GM19467 (cell line): ENCODE measurements around the gene ZSWIM1.
"Not testable (repeated sequence)": the region's sequence is repeated elsewhere in the genome, so short reads cannot be mapped to it uniquely, and the experiment has no call there.

ENCODE experiments used
- ATAC-seq: cut with Tn5 transposase; IDR thresholded peaks from one replicate; pipeline ENCODE4 v1.9.1; 2021; ENCODE audit warnings: mild to moderate bottlenecking, moderate library complexity; ENCODE audit not compliant: unreplicated experiment

ZSWIM1 gene

GRCh38 chr20:45925821-45926506 is 44.9 kb downstream of the ZSWIM1 start:
- no peak for ATAC-seq

GRCh38 chr20:45926731-45927070 is 45.7 kb downstream of the ZSWIM1 start:
- no peak for ATAC-seq

- no peak for ATAC-seq
Measured at GRCh38 chr20:45927071-45927878, 46.2 kb downstream of the ZSWIM1 start.

GRCh38 chr20:45931680-45932079 is 50.7 kb downstream of the ZSWIM1 start:
- ATAC-seq = not testable (repeated sequence)

GRCh38 chr20:45933266-45934045 is 52.4 kb downstream of the ZSWIM1 start:
- no peak for ATAC-seq

- ATAC-seq = peak; percentile 3
Measured at GRCh38 chr20:45934046-45934585, 53.1 kb downstream of the ZSWIM1 start.
